Motor neuron (in vitro differentiated cells): ENCODE data around the gene HEATR5B. TPM values are rescaled to one million over a fixed set of nuclear protein-coding genes. Genes with fewer than 3 reads are reported as not detected.

Experiments used
- ATAC-seq, 8 experiments: fragments of 200-7000 bp; cut with Tn5 transposase; replicated peaks in 6 of 8; 2 replicates each; pipeline ENCODE4 v1.8.0; 2021; ENCODE audit warnings: mild to moderate bottlenecking in 8 of 8, moderate library complexity in 8 of 8
- H3K27ac ChIP-seq, 2 donors: fragments of 250-450 bp; sonication (Bioruptor Pico); 2 replicates each; pipeline ENCODE4 v1.9.0; 2021; ENCODE audit warnings: antibody characterized with exemption in 2 of 2, mild to moderate bottlenecking in 2 of 2, moderate library complexity in 1 of 2
- H3K4me1 ChIP-seq, 2 donors: fragments of 250-450 bp; sonication (Bioruptor Pico); replicated peaks in 1 of 2; 2 replicates each; pipeline ENCODE4 v1.6.1; 2021; ENCODE audit warnings: antibody characterized with exemption in 2 of 2, mild to moderate bottlenecking in 2 of 2, moderate library complexity in 1 of 2
- H3K4me3 ChIP-seq, 5 donors: fragments of 250-450 bp; sonication (Bioruptor Pico); 2 replicates each; pipeline ENCODE4 v1.9.0; 2021; ENCODE audit warnings: antibody characterized with exemption in 5 of 5, mild to moderate bottlenecking in 5 of 5, moderate library complexity in 4 of 5
- WGBS, 10 experiments: fragments of 450-650 bp; shearing (Covaris generic); methylation state at CpG; one replicate each; pipeline ENCODE4 v1.0.0; 2022; 5-methylcytosine and 5-hydroxymethylcytosine counted together
- in situ Hi-C, 9 experiments: fragments of 400-800 bp; cut with MboI; loops; one replicate each; pipeline ENCODE4 v1.15.0; 2021; ENCODE audit warnings: low sequenced_read_pairs in 9 of 9, low pct_unique_long_range_greater_than_20kb in 2 of 9; ENCODE audit not compliant: unreplicated experiment in 9 of 9
- total RNA-seq, 8 experiments: library from RNA; unstranded; fragments of 300-600 nt; gene quantifications; 2 replicates each; pipeline versions ENCODE4 v1.2.3 to v1.2.4, GENCODE V29; 2022

Gene HEATR5B
- total RNA-seq, 8 experiments from 2014 or later = 15.6 to 34.6 (median 25.3) TPM

DNA sequence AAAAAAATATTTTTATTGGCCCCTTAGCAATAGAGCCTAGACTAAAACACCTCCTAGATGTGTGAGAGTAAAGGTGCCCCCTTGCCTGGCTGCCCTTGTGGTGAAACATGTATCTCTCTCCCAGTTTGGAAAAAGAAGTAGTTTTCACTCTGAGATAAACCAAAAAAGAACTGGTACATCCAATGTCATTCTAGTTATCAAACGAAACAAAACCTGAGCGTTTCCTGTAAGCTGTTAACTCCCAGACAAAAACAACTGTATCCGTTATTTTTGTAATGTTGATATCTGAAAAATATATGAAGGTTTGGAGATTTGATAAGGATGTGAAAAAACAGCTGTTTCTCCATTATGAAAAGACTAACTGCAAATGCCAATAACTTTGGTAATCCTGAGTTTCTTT is 24.3 kb downstream of the HEATR5B start:
- in situ Hi-C loops = no loop called here
- 60 to 100% (median 89%) methylated on average over 1 to 3 of the region's 3 CpGs; no CpG with 5 or more reads in 2 of the 10 experiments for WGBS, 10 experiments
- ATAC-seq = peak in 1 of 8 experiments; percentile 52
- Histone ChIP-seq H3K27ac (no peak overlapping the region), H3K4me3 (no peak overlapping the region), H3K4me1 (no peaks in the 10 kb centered on the region)

DNA sequence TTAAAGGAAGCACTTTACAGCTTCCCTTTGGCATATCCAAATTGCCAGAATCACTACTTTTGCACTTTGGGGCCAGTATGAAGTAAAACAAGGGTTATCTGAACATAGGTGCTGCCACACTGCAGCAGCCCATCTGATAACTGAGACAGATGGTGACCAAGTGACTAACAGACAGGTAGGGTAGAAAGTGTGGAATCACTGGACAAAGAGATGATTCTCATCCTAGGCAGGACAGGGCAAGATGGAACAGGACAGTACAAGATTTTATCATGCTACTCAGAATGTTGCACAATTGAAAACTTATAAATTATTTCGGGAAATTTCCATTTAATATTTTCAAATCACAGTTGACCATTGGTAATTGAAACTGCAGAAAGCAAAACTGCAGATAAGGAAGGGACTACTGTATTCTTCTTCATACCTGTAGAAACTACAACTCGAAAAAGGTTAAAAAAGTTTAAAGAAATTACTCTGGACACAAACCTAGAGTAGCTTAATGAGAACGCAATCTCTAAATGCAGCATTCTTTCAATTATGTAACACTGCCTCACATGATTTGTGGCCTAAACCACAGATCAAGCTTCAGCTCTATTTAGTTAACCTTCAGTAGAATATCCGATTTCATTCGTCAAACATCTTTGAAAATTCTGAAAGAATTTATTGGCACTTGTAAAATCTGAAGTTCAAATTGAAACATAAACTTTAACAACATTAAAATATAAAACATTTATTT is 31.4 kb downstream of the HEATR5B start:
- Histone ChIP-seq H3K4me1 (no peaks in the 10 kb centered on the region), H3K27ac (no peak overlapping the region), H3K4me3 (no peak overlapping the region)
- WGBS, 10 experiments = 82 to 96% (median 93%) methylated on average over 2 to 5 of the region's 5 CpGs; no CpG with 5 or more reads in 1 of the 10 experiments
- ATAC-seq = no peak
- in situ Hi-C loops = no loop called here

DNA sequence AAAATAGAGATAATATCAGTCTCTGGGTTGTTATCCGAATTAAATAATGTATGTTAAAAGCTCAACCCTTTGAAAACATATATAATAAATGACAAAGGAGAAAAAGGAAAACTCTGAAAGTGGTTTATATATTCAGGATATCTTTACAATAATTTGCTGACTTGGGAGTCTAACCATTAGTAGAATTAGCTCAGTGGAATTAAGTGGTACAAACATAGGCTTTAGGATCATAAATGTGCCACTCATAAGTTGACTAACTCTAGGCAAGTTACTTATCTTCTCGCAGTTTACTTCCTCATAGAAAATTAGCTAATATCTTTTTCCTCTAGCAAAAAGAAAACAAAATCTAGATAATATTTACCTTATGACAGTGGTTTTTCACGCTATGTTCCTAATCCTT is 44.6 kb downstream of the HEATR5B start:
- in situ Hi-C loops = no loop called here
- WGBS, 10 experiments = 87 to 100% (median 96%) methylated on average over 1 to 3 of the region's 3 CpGs; no CpG with 5 or more reads in 1 of the 10 experiments
- Histone ChIP-seq H3K4me1 (no peaks in the 10 kb centered on the region), H3K4me3 (no peak overlapping the region), H3K27ac (no peak overlapping the region)
- ATAC-seq = no peak

DNA sequence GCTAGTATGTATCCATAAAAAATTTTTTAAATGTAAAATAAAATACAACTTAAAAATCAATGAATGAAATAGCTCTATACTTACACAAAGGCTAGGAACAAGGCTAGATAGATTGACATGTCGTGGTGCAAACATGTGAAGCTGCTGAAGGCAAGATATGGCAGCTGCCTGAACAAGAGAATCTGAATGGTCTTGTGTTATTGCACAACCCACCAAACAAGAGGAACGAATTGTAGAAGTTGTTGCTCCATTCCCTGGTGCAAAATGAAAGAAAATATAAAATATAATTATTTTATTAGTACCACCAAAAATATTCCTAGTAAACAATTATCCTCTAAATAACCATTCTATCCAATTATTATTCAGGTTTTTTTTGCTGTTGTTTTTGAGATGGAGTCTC is 46.4 kb downstream of the HEATR5B start:
- WGBS, 10 experiments = 63 to 100% (median 94%) methylated on average over 1 to 2 of the region's 2 CpGs; no CpG with 5 or more reads in 1 of the 10 experiments
- in situ Hi-C loops = no loop called here
- H3K27ac ChIP-seq = no peak overlapping the region
- no peaks in the 10 kb centered on the region for H3K4me1 ChIP-seq
- ATAC-seq = no peak
- no peak overlapping the region for H3K4me3 ChIP-seq

DNA sequence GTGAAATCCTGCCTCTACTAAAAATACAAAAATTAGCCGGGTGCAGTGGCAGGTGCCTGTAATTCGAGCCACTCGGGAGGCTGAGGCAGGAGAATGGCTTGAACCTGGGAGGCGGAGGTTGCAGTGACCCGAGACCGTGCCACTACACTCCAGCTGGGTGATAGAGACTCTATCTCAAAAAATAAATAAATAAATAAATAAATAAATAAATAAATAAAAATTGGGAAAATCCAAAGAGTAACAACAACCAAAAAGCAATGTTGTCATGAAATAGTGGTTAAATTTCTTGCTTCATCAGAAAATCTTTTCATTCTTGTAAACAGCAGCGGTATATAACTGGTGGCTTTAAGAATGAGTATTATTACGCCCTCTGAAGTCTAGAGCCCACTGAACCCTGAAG is 54.4 kb downstream of the HEATR5B start:
- H3K4me3 ChIP-seq = no peak overlapping the region
- WGBS, 10 experiments = 94 to 100% (median 98%) methylated on average over 1 to 8 of the region's 8 CpGs; no CpG with 5 or more reads in 1 of the 10 experiments
- H3K4me1 ChIP-seq = no peaks in the 10 kb centered on the region
- no peak for ATAC-seq
- in situ Hi-C loops = no loop called here
- no peak overlapping the region for H3K27ac ChIP-seq

DNA sequence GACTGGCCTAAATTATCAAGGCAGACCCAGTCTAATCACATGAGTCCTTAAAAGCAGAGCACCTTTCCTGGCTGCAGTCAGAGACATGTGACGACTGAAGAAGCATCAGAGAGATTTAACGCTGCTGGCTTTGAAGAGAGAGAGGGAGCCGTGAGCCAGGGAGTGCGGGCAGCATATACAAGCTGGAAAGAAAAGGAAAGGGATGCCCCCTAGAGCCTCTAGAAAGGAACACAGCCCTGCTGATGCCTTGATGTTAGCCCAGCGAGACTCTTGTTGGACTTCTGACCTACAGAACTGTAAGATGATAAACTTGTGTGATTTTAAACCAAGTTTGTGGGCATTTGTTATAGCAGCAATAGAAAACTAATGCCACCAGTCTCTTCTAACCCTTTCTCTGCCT is 58.1 kb downstream of the HEATR5B start:
- H3K4me3 ChIP-seq = no peak overlapping the region
- no peaks in the 10 kb centered on the region for H3K4me1 ChIP-seq
- H3K27ac ChIP-seq = no peak overlapping the region
- WGBS, 10 experiments = 40 to 100% (median 83%) methylated on average over 1 to 5 of the region's 5 CpGs; no CpG with 5 or more reads in 3 of the 10 experiments
- peak in 1 of 8 experiments; percentile 53 for ATAC-seq
- in situ Hi-C loops = no loop called here

DNA sequence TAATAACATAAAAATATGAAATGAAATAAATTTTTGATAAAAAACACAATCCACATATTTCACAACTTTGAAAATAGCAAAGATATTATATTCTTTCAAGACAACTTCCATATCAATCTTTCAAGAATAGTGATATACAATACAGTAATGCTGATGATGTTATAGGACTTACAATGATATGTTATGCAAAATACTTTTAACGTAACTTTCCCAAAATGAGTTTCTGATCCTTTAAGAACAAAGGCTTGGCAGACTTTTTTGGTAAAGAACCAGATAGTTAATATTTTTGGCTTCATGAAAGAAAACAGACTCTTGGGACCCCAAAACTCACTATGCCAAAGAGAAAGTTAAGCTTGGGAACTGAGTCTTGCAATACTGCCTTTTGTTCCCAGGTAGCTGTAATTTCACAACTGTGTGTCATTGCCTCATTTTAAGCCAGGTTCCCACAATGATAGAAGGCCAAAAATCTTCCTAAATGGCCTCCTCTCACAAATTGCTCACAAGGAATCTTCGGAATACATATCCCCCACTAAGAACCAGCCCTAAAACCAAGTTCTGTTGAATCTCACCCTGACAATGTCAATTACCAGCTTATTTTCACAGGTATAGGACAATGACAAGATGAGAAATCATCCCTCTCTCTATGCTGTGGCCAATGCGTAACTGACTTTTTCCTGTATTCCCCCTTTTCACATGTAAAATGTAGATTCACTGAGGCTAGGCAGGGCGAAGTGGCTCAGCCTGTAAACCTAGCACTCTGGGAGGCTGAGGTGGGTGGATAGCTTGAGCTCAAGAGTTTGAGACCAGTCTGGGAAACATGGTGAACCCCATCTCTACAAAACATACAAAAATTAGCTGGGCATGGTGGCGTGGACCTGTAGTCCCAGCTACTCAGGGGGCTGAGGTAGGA is 63.0 kb downstream of the HEATR5B start:
- in situ Hi-C loops = no loop called here
- no peak for ATAC-seq
- Histone ChIP-seq H3K4me3 (no peak overlapping the region), H3K4me1 (no peaks in the 10 kb centered on the region), H3K27ac (no peak overlapping the region)
- 61 to 100% (median 93%) methylated on average over 1 to 4 of the region's 5 CpGs; no CpG with 5 or more reads in 1 of the 10 experiments for whole genome bisulfite sequencing, 10 experiments

DNA sequence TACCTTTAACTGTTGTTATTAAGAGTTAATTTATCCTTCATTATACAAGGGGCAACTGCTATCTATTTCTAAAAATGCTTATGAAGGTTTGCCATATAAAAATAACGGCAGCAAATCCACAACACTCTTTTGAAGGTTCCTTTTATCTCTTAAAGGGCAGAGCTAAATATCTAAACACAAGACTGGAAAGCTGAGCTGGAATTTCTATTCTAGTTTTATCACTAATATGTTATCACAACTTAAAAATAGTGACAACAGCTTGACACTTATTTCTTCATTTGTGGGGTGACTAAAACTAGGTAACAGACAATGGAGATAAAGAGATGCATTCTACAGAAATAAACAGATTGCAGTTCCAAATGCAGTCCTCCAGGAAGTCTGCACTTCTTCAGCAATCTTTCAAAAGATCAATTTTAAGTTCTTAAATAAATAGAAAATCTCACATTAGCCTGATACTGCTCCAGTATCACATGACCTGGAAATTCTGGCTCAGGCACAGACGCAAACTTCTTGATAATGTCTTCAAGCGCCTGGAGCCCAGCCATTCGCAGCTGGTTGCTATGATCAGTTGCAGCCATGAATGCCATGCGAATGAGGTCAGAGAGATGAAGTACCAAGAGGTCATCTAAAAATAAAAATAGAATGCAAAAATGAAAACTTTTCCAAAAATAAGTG is 63.8 kb downstream of the HEATR5B start:
- peak in 2 of 8 experiments; percentile 80 to 91 for ATAC-seq
- Histone ChIP-seq H3K27ac (no peak overlapping the region), H3K4me3 (no peak overlapping the region), H3K4me1 (no peaks in the 10 kb centered on the region)
- WGBS, 10 experiments = 21 to 100% (median 88%) methylated on average over 1 to 5 of the region's 5 CpGs
- in situ Hi-C loops = no loop called here

DNA sequence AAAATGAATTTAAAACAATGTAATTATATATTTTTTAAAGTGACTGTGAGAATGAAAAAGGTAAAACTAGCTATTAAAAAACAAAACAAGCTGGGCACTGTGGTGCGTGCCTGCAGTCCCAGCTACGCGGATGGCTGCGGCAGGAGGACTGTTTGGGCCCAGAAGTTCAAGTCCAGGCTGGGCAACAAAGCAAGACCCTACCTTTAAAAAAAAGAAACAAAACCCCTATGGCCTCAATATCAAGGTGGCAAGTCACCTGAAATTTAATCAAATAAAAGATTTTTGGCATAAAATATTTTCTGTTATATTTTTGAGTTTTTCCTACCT is 70.9 kb downstream of the HEATR5B start:
- Histone ChIP-seq H3K4me1 (no peaks in the 10 kb centered on the region), H3K4me3 (no peak overlapping the region), H3K27ac (no peak overlapping the region)
- in situ Hi-C loops = no loop called here
- 87 to 100% (median 96%) methylated on average over 1 to 4 of the region's 4 CpGs; no CpG with 5 or more reads in 2 of the 10 experiments for WGBS, 10 experiments
- no peak for ATAC-seq

DNA sequence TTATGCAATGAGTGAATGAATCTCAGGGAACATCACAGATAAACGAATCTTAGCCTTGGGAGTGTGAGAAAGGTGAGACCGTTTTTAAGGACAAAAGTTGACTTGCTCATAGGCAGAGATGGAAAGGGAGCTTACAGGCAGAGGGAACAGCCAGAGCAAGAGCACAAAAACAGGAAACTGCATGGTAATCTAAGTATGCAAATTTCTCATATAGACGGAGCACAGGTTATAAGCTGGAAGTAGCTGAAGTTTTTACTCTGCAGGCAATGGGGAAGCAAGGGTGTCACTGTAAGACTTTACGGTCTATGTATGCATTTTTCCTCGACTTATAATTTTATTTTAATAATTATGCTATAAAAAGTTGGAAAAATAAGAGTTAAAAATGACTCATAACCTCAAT is 73.0 kb downstream of the HEATR5B start:
- no peak overlapping the region for H3K4me3 ChIP-seq
- H3K4me1 ChIP-seq = no peaks in the 10 kb centered on the region
- no peak overlapping the region for H3K27ac ChIP-seq
- 61 to 96% (median 85%) methylated on average over 3 to 5 of the region's 5 CpGs; no CpG with 5 or more reads in 1 of the 10 experiments for WGBS, 10 experiments
- no peak for ATAC-seq
- in situ Hi-C loops = no loop called here

DNA sequence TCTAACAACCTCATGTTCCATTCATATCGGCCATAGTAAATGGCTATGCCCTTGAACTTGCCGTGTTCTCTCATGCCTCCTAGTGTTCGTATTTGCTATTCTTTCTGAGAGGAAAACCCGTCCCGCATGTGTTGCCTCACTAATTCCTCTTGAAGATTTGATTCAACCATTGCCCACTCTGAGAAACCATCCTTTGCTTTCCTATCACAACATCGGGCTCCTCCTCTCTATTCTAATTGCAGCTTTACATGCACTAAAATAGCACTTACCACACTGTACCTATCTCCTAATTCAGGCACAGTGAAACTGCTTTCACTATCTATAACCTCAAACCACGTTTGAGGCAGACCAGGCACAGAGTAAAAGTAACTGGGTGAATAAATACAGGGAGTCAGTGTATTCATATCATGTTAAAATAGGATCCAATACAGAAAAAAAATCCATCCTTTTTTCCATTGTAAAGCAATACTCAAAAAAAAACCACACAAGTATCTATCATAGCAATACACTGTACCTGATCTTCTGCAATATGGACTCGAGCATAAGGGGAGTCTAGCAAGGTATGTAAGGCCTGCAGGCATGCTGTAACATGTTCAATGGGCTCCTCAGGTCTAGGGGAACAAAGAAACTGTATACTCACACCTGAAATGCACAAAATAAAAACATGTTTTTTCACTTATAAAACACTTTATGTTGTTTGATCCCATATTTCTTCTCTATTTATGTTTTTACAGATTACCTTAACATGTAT is 78.9 kb downstream of the HEATR5B start:
- peak in 2 of 8 experiments; percentile 60 to 68 for ATAC-seq
- H3K4me1 ChIP-seq = no peaks in the 10 kb centered on the region
- no peak overlapping the region for H3K4me3 ChIP-seq
- in situ Hi-C loops = no loop called here
- H3K27ac ChIP-seq = no peak overlapping the region
- 63 to 91% (median 86%) methylated on average over 4 to 8 of the region's 8 CpGs; no CpG with 5 or more reads in 1 of the 10 experiments for WGBS, 10 experiments

DNA sequence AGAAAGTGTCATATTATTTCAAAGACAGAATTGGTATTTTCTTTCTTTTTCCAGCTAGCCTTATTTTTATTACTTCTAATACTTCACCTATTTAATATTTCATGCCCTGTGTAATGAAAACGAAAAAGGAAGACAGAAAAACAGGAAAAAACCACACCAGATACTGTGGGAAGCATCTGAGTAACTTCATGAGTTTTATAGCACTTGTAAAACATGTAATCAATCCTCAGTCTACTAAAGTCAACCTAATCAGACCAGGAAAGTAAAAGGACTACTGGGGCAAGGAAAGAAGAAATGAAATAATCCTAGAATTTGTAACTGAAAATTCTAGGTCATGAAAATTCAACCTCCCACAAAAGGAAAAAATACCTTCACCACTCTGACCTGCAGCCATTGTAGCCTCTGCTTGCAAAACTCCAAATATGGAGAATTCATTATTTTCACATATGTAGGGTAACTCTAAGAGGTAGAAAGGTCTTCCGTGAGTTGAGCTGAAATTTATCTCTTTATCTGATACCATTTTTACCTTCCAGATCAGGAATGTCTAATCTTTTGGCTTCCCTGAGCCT is 83.1 kb downstream of the HEATR5B start:
- no peak for ATAC-seq
- WGBS, 10 experiments = 55 to 85% (median 73%) methylated on average over 1 to 2 of the region's 2 CpGs; no CpG with 5 or more reads in 1 of the 10 experiments
- H3K4me1 ChIP-seq = no peaks in the 10 kb centered on the region
- H3K27ac ChIP-seq = no peak overlapping the region
- H3K4me3 ChIP-seq = no peak overlapping the region
- in situ Hi-C loops = no loop called here
